B cell (primary cell): ENCODE results near the gene CCNYL1. TPM values are rescaled to one million over a fixed set of nuclear protein-coding genes. Genes with fewer than 3 reads are reported as not detected.

Source experiments
- ATAC-seq: fragments of 200-7000 bp; cut with Tn5 transposase; one replicate; pipeline ENCODE4 v1.10.0; 2021; ENCODE audit warnings: low read depth, mild to moderate bottlenecking, moderate number of reproducible peaks, moderate library complexity
- CTCF ChIA-PET: fragments of 350-600 bp; sonication (Branson Sonifier 250); formaldehyde crosslinking; loops from one replicate; lab custom pipeline; 2021; ENCODE audit warnings: antibody characterized with exemption, inconsistent platforms; lab: Charles Lee
- POLR2A ChIA-PET: fragments of 350-600 bp; sonication (Branson Sonifier 250); formaldehyde crosslinking; loops from one replicate; lab custom pipeline; 2021; ENCODE audit warnings: antibody characterized with exemption; lab: Charles Lee
- DNase-seq: peaks from one replicate; pipeline ENCODE4 v3.0.0; 2013
- H2AFZ ChIP-seq: 2 replicates; pipeline ENCODE4 v1.6.1; 2012; ENCODE audit warnings: mild to moderate bottlenecking, low read depth, low read length; ENCODE audit not compliant: insufficient read depth, poor library complexity, severe bottlenecking
- H3K27ac ChIP-seq, 2 donors: 1 replicate in 1 of 2; 2 replicates in 1 of 2; pipeline ENCODE4 v1.5.1; 2012 to 2013; ENCODE audit warnings: low read length in 2 of 2, mild to moderate bottlenecking in 2 of 2, moderate library complexity in 1 of 2
- H3K27me3 ChIP-seq, 4 experiments: fragments of 200-600 bp in 1 of 4; sonication (generic) in 1 of 4; replicated peaks in 1 of 4; 1 replicate in 2 of 4; 2 replicates in 2 of 4; pipeline versions ENCODE4 v1.6.1 to v1.7.0; 2013 to 2016; ENCODE audit warnings: low read length in 3 of 4, mild to moderate bottlenecking in 2 of 4, mixed read lengths in 1 of 4, moderate library complexity in 1 of 4; ENCODE audit not compliant: insufficient read depth in 4 of 4, control insufficient read depth in 3 of 4; ENCODE audit errors: control extremely low read depth in 1 of 4
- H3K36me3 ChIP-seq, 2 experiments: replicated peaks in 1 of 2; 1 replicate in 1 of 2; 2 replicates in 1 of 2; pipeline versions ENCODE4 v1.6.1 to v1.7.1; 2013; ENCODE audit warnings: low read length in 1 of 2; ENCODE audit not compliant: insufficient read depth in 2 of 2, control insufficient read depth in 1 of 2; ENCODE audit errors: control extremely low read depth in 1 of 2, extremely low read depth in 1 of 2
- H3K4me1 ChIP-seq, 2 donors: fragments of 200-600 bp in 1 of 2; sonication (generic) in 1 of 2; 1 replicate in 1 of 2; 2 replicates in 1 of 2; pipeline versions ENCODE4 v1.5.1 to v1.6.1; 2013 to 2017; ENCODE audit warnings: low read length in 2 of 2; ENCODE audit not compliant: control insufficient read depth in 2 of 2, insufficient read depth in 2 of 2
- H3K4me2 ChIP-seq: replicated peaks from 2 replicates; pipeline ENCODE3; 2012; ENCODE audit warnings: mild to moderate bottlenecking, low read depth, low read length; ENCODE audit not compliant: poor library complexity, severe bottlenecking
- H3K4me3 ChIP-seq, 5 experiments: fragments of 200-600 bp in 1 of 5; sonication (generic) in 1 of 5; 1 replicate in 3 of 5; 2 replicates in 2 of 5; pipeline versions ENCODE4 v1.5.1 to v1.7.0; 2011 to 2016; ENCODE audit warnings: low read length in 4 of 5, mild to moderate bottlenecking in 4 of 5, low read depth in 2 of 5, control low read depth in 1 of 5, moderate library complexity in 1 of 5; ENCODE audit not compliant: insufficient read depth in 1 of 5; ENCODE audit errors: control extremely low read depth in 1 of 5, extremely low read depth in 1 of 5
- H3K79me2 ChIP-seq: fragments of 200-600 bp; sonication (generic); one replicate; pipeline ENCODE4 v1.6.0; 2016; ENCODE audit warnings: low read length; ENCODE audit not compliant: control insufficient read depth, insufficient read depth
- H3K9ac ChIP-seq: fragments of 200-600 bp; sonication (generic); 2 replicates; pipeline ENCODE4 v1.6.1; 2017; ENCODE audit warnings: mild to moderate bottlenecking, low read length, moderate library complexity
- H3K9me3 ChIP-seq, 3 donors: one replicate each; pipeline versions ENCODE4 v1.6.1 to v1.7.1; 2013; ENCODE audit warnings: low read length in 2 of 3; ENCODE audit not compliant: control insufficient read depth in 2 of 3, insufficient read depth in 1 of 3; ENCODE audit errors: control extremely low read depth in 1 of 3
- H4K20me1 ChIP-seq: 2 replicates; pipeline ENCODE4 v1.6.0; 2012; ENCODE audit warnings: mild to moderate bottlenecking, low read length; ENCODE audit not compliant: insufficient read depth, control insufficient read depth, poor library complexity, severe bottlenecking
- H3K27ac Mint-ChIP-seq: one replicate; pipeline ENCODE4 v1.8.0; 2021; ENCODE audit warnings: mixed read lengths
- H3K27me3 Mint-ChIP-seq: one replicate; pipeline ENCODE4 v1.8.0; 2021; ENCODE audit warnings: mixed read lengths
- H3K4me1 Mint-ChIP-seq: one replicate; pipeline ENCODE4 v1.8.0; 2021; ENCODE audit warnings: mixed read lengths
- H3K4me3 Mint-ChIP-seq: one replicate; pipeline ENCODE4 v1.8.0; 2021; ENCODE audit warnings: mixed read lengths
- H3K9me3 Mint-ChIP-seq: one replicate; pipeline ENCODE4 v1.8.0; 2022; ENCODE audit warnings: mixed read lengths; ENCODE audit not compliant: insufficient read depth
- EZH2 ChIP-seq: IDR thresholded peaks from 2 replicates; pipeline ENCODE4 v1.6.1; 2012; ENCODE audit warnings: borderline replicate concordance, low read depth, mild to moderate bottlenecking, moderate library complexity, low read length; ENCODE audit not compliant: insufficient read depth, poor library complexity, severe bottlenecking
- WGBS: methylation state at CpG from one replicate; pipeline ENCODE4 v1.1.5; 2013; ENCODE audit warnings: missing lambda C conversion rate; ENCODE audit not compliant: insufficient coverage; 5-methylcytosine and 5-hydroxymethylcytosine counted together
- intact Hi-C: fragments of 100-400 bp; cut with micrococcal nuclease; formaldehyde crosslinking; loops from one replicate; pipeline ENCODE4 v1.10.0; 2022
- polyA plus RNA-seq: library from polyadenylated mRNA; depleted of rRNA; stranded (reverse); fragments of >200 nt; gene quantifications from 2 replicates; pipeline ENCODE4 v1.2.3, GENCODE V29; 2012
- total RNA-seq, 2 donors: library from RNA; stranded (reverse); fragments of 120-200 nt in 1 of 2; gene quantifications; 1 replicate in 1 of 2; 2 replicates in 1 of 2; pipeline versions ENCODE4 v1.2.3 to v1.2.4, GENCODE V29; 2013 to 2022
- TF ChIP-seq, protein P1 (sequence below): fragments of 200-600 bp; IDR thresholded peaks from one replicate; pipeline ENCODE4 v1.8.0; 2022; ENCODE audit warnings: antibody characterized with exemption, mild to moderate bottlenecking

Gene CCNYL1
- total and polyA plus RNA-seq, 2 donors (not counting 1 experiment from before 2014, with no cell fraction given): 8.6 to 14.2 TPM

DNA sequence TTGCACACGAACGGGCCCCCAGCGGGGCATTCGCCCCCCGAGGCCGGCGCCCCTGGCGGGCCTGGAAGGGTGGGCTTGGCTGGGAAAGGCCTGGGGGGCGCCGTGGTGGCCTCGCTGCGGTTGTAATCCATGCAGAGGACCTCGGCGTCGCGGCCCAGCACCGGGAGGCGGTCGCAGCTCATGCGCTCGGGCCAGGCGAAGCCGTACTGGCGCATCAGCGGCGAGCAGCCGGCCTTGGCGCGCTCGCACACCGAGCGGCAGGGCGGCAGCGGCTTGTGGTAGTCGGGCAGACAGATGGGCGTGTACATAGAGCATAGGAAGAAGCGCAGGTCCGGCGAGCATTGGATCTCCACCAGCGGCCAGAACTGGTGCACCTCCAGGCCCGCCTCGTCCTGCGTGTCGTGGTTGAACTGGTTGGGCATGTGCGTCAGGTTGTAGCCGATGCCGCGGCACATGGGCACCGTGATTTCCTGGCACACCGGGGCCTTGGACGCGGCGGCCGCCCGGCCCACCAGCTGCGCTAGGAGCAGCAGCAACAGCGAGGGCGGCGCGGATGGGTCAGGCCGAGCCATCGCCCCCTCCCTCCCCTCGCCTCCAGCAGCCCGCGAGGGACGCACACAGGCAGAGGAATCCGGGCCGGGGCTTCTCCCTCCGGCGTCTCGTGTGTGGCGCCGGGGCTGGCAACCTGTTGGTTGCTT lies 56.9 kb downstream of the CCNYL1 start:
- peak overlapping the region; percentile 79 for H3K9ac ChIP-seq

More for the DNA sequence above, 56.9 kb downstream of the CCNYL1 start:
- H3K4me1 ChIP-seq: peaks cover 32 to 44% of the 10 kb centered on the region in 2 donors
- Mint-ChIP-seq H3K4me3 (peak overlapping the region; percentile 89), H3K27me3 (peaks cover 6% of the 10 kb centered on the region), H3K9me3 (no peaks in the 10 kb centered on the region), H3K27ac (peak overlapping the region; percentile 76), H3K4me1 (peaks cover 36% of the 10 kb centered on the region)
- TF ChIP-seq, protein P1, sequence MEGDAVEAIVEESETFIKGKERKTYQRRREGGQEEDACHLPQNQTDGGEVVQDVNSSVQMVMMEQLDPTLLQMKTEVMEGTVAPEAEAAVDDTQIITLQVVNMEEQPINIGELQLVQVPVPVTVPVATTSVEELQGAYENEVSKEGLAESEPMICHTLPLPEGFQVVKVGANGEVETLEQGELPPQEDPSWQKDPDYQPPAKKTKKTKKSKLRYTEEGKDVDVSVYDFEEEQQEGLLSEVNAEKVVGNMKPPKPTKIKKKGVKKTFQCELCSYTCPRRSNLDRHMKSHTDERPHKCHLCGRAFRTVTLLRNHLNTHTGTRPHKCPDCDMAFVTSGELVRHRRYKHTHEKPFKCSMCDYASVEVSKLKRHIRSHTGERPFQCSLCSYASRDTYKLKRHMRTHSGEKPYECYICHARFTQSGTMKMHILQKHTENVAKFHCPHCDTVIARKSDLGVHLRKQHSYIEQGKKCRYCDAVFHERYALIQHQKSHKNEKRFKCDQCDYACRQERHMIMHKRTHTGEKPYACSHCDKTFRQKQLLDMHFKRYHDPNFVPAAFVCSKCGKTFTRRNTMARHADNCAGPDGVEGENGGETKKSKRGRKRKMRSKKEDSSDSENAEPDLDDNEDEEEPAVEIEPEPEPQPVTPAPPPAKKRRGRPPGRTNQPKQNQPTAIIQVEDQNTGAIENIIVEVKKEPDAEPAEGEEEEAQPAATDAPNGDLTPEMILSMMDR: no peak
- no peak for TF ChIP-seq EZH2
- ChIA-PET POLR2A (no interaction called here), CTCF (interaction anchor here (2.1 to 3.9 kb wide), 2 partner anchors 22 to 265 kb away, joined by 4 to 15 read pairs; no protein-coding TSS in a partner anchor)
- intact Hi-C loops: no loop called here
- no peaks in the 10 kb centered on the region for H3K79me2 ChIP-seq
- 7% methylated on average over 68 of the region's 73 CpGs for WGBS
- H3K27ac ChIP-seq: no peak overlapping the region
- peak overlapping the region; percentile 75 for H2AFZ ChIP-seq
- ATAC-seq (no peak), DNase-seq (peak; percentile 74)
- peaks cover 0 to 15% (median 4%) of the 10 kb centered on the region in 4 experiments for H3K27me3 ChIP-seq
- H3K36me3 ChIP-seq: no peaks in the 10 kb centered on the region
- H4K20me1 ChIP-seq: peaks cover 8% of the 10 kb centered on the region
- H3K4me3 ChIP-seq: peak overlapping the region; percentile 55 to 87 (median 65)
- peak overlapping the region; percentile 100 for H3K4me2 ChIP-seq
- peaks cover 0 to 9% (median 0%) of the 10 kb centered on the region in 3 donors for H3K9me3 ChIP-seq
